Smooth muscle cell of the brain vasculature (primary cell): ENCODE results near the gene RAB6A.
"Not testable (repeated sequence)": the region's sequence is repeated elsewhere in the genome, so short reads cannot be mapped to it uniquely, and the experiment has no call there.

Experiments used
- DNase-seq: peaks from one replicate; pipeline ENCODE4 v3.0.0-alpha.2; 2012; ENCODE audit warnings: low read depth, low spot score

Gene RAB6A

GRCh38 chr11:73760679-73761402, at the start of gene RAB6A:
RAB6A (minus strand) TSS chr11:73761074; CDS start chr11:73760635, 439 bp downstream.
- peak; percentile 100 for DNase-seq

- no peak for DNase-seq
These were observed 49.8 kb upstream of the RAB6A start for GRCh38 chr11:73810637-73811036.

GRCh38 chr11:73808052-73808451, 47.2 kb upstream of the RAB6A start:
- no peak for DNase-seq

DNA sequence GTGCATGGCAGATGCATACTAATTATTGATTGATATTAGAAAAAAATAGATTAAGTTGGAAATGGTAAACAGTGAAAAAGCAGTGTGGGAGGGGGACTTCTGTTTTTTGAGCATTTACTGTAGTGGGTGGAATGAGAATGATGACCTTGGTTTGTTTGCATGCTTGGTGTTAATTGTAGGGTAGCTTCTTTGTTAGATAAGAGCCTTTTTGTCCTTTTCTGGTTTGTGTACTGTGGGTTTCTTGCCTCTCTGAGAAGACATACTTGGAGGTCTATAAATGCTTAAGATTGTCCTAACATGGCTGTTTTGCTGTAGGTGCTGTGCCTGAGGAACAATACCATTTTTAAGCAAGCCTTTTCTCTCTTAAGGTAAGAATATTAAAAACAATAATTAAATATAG, 43.8 kb upstream of the RAB6A start:
- DNase-seq: no peak

DNA sequence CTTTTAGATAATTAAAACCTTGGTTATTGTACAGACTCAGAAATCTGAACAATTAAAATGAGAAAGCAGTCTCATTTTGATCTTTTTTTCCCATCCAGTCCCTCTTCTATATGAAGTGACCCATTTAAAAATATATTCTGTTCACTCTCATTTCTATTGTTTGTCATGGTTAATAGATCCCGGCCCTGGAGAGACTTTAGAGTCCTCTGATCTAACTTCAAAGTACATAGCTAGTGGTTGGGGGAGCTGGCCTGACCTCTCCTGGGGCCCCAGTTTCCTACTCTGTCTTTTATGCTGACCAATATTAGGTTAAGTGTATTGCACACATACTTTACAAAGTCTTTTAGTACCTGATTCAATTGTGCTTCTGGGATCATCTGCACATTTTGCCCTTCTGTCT, 40.3 kb upstream of the RAB6A start:
- no peak for DNase-seq

DNA sequence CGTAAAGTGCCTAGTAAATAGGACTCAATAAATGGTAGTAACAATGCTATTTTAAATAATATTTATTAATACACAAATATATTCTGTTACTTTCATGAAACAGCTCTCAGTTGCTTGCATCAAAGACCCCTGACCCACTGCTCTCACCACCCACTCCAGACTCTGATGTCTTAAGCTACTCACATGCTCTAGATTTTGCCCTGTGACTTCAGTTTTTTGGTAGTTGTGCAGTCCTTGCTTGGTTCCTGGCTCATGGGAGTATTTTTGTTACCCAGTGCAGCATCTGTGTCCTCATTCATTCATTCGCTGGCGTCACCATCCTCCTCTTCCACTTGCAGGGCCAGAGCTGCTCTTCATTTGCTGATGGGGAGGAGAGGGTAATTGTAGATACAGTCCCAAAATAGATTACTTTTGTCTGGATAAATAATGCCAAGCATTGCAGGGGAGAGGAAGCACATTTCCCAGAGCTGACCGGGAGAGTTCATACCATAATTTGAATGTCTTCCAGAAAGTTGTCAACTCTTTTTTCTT, 39.5 kb upstream of the RAB6A start:
- no peak for DNase-seq

GRCh38 chr11:73797457-73797856, 36.6 kb upstream of the RAB6A start:
- no peak for DNase-seq

DNA sequence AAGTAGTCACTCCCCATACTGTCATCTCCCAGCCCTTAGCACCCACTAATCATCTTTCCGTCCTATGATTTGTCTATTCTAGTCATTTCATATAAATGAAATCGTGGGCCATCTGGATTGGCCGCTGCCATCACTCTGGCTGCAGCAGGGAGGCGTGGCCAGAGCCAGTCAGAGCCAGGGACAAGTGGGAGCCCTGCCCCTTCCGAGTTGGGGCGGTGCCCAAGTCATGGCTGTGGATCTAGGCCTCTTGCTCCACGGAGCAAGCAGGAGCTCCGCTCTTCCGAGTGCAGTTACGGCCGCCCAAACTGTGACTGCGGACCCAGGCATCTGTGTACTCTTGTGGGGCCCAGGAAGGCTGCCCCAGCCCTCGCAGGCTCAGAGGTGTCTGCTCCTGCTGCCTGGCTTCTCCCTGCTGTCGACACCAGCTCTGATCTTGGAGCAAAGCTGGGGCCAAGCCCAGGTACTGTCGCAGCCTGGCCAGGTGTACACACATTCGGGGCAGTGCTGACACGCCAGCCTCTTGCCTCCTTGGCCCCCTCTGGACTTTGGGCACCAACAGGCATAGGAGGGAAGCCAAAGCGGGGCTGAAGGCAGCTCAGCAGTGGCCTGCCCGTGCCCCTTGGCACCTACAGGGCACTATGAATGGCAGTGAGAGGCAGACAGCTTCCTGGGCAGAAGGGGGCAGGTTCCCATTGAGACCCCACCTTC, 35.2 kb upstream of the RAB6A start:
- DNase-seq: no peak

DNA sequence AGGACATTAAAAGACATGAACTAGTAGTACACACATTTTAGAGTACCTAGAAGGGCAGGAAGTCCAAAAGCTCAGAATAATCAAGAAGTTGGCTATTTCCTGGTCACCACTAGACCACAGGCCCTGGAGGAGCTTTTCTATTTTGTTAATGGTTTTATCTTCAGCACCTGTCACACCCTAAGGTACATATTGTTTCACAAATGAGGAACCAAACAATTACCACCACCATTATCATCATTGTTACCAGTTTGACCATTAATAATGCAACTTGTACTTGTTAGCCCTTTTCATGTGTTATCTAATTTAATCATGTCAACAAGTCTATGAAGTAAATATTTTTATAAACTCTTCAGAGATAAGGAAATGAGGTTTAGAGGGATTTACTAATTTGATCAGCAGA, 31.7 kb upstream of the RAB6A start:
- DNase-seq: no peak

DNA sequence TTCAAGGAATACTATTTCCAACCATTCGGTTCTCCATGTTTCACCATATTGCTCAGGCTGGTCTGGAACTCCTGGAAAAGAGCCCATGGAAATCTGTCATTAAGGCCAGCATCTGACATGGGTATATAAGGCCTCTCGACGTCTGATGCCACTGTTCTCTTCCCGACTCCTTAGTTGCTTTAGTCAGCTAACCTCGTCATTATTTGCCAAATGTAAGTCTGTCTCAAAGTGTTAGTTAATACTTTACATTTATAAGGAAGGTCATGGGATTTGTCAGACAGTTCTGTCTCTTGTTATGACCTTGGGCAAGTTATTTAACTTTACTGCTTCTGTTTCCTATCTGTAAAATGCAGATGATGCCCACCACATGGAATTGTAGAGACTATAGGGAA, 28.4 kb upstream of the RAB6A start:
- DNase-seq: no peak

DNA sequence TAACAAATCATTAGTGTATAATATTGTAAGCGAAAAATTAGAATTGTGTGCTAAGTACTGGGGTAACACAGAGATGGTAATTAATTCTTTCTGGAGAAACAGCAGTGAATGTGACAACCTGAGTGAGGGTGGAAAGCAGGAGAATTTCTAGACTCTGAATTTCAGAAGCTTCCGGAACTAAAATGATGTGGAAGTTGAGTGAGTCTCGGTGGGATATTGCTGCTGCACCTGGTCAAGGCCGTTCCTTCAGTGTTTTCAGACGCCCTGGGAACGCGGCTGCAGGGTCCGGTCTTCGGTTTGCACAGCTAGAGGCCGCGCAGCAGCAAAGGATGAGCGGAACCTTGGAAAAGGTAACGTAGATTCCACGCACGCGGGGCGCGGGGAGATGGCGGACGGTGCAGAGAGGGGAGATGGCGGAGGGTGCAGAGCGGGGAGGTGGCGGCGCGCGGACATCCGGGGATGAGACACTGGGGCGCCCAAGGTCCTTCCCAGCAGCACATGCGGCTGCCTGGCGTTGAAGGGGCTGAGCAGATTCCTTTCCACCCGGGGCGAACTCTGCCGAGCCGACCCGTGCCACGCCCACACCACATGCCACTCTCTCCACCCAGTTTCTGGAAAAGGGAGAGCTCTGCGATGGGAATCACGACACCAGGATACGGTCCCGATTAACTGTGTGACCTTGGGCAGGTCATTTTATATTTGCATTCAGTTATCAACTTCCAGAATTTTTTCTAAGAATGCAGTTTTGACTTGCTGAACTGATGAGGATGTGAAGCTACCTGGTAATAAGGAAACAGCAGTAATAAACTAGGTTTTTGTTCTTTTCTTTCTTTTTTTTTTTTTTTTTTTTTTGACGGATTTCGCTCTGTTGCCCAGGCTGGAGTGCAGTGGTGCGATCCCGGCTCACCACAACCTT, 27.0 kb upstream of the RAB6A start, which contains the start of gene MRPL48:
Gene MRPL48 (plus strand): TSS at position 232 of the 916 bp plus-strand sequence. CDS start 98 bp downstream, at position 330.
- DNase-seq: peak; percentile 87

DNA sequence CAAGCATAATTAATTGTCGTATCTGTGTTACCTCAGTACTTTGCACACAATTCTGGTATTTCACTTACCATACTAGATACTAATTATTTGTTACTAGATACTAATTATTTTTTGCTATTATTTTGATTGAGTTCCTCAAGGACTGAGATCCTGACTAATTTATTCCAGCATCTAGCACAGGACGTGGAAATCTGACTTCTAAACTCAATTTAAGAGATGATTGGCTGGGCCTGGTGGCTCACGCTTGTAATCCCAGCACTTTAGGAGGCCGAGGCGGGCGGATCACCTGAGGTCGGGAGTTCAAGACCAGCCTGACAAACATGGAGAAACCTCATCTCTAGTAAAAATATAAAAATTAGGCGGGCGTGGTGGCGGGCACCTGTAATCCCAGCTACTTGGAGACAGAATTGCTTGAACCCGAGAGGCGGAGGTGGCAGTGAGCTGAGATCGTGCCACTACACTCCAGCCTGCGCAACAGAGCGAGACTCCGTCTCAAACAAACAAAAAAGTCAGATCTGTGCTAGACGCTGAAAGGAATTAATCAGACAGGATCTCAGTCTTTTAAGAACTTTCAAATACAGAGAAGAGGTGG, 26.3 kb upstream of the RAB6A start:
- no peak for DNase-seq

- DNase-seq: not testable (repeated sequence)
These were observed 24.6 kb upstream of the RAB6A start for GRCh38 chr11:73785467-73785866.

- no peak for DNase-seq
These were observed 23.9 kb upstream of the RAB6A start for GRCh38 chr11:73784734-73785133.

DNA sequence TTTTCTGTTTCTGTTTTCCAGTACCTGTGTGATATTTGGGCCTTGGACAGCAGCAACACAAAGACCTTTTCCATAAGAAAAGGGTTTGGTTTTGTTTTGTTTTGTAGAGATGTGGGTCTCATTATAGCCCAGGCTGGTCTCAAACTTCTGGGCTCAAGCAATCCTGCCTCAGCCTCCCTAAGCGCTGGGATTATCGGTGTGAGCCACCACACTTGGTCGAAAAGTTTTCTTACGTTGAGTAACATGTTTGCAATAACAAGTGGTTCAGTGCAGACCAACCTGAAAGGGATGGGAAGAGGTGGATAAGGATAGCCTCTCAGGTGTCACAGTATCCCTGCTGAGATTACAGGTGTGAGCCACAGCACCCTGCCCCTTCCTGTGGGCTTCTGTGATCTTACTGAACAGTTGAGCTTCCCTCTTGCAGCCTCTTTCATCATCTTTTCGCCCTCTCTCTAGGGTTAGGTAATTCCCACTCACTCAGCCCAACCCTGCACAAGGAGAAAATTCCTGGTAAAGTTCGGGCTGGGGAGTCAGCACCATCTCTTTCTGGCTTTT, 23.3 kb upstream of the RAB6A start:
- no peak for DNase-seq

- DNase-seq: no peak
These were observed 22.7 kb upstream of the RAB6A start for GRCh38 chr11:73783483-73784020.

DNA sequence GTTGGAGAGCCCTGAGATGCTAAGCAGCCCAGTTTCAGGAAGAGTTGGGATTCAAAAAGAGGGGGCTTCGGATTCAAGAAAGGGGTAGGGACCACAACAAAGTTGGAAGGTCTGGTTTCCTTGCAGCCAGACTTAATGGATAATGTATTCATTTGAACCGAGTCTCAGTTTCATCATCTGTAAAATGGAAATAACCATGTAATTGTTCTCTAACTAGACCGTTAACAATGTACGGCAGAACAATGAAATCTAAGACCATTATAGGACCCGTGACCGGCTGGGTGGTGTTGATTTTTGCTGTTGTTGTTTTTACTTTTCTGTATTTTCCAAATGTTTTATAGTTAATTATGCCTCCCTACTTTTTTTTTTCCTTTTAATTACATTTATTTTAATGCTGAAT, 20.4 kb upstream of the RAB6A start:
- no peak for DNase-seq

DNA sequence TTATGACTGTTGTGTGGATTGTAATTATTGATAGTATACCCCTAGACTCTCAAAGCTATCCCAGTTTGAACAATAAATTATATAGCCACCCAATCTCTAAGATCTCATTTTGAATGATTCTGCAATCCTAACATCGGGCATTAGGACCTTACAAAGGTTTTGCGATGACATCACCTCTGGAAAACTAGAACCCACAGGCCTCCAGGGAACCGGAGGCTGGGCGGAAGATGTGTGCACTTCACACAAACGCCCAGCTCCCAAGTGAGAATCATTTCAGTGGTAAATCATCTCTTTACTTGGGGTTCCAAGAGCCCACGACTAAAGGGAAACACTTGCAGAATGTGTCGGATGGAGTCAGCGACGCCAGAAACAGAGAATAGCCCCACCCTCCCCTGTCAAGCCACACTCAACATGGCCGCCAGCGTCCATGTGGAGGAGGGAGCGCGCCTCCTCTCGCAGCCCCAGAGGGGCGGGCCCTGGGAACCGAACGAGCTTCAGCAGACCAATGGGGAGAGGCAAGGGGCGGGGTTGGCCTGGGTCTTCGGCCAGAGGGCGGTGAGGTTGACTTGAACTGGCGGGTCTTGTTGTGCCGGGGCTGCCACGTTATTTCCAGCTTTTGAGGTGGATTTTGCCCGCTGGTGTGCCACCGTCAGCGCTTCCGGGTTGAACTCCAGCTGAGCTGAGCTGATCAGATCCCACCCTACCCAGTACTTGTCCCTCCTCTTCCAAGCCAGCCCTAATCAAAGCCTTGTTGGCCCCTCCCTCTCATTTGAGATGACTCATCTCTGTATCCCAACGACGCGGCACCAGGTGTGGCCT, 18.4 kb upstream of the RAB6A start:
- DNase-seq: peak; percentile 95

DNA sequence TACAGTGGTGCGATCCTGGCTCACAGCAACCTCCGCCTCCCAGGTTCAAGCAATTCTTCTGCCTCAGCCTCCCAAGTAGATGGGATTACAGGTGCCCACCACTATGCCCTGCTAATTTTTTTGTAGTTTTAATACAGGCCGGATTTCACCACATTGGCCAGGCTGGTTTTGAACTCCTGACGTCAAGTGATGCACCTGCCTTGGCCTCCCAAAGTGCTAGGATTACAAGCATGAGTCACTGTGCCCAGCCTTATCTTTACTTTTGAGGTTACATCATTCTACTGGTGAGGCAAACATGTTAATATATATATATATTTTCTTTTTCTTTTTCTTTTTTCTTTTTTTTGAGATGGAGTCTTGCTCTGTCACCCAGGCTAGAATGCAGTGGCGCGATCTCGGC, 9.9 kb upstream of the RAB6A start:
- DNase-seq: not testable (repeated sequence)

- no peak for DNase-seq
These were observed 5.9 kb upstream of the RAB6A start for GRCh38 chr11:73766763-73767162.
